SHP77 (cell line): ENCODE results near the gene MBP.

Experiments used
- DNase-seq, 2 experiments: peaks; one replicate each; lab custom pipeline; 2025; lab: John Stamatoyannopoulos, UW

The MBP gene

GRCh38 chr18:77047803-77048419 lies 84.7 kb downstream of the MBP start:
- DNase-seq = no peak

- DNase-seq = no peak
Measured at GRCh38 chr18:77046994-77047393, 85.6 kb downstream of the MBP start.

GRCh38 chr18:77046409-77046808 lies 86.2 kb downstream of the MBP start:
- DNase-seq = no peak

- DNase-seq = no peak
Measured at GRCh38 chr18:77045677-77046076, 86.9 kb downstream of the MBP start.

GRCh38 chr18:77044866-77045664 lies 87.5 kb downstream of the MBP start:
- no peak for DNase-seq

- no peak for DNase-seq
Measured at GRCh38 chr18:77043541-77044280, 88.9 kb downstream of the MBP start.

- no peak for DNase-seq
Measured at GRCh38 chr18:77042583-77042982, 90.0 kb downstream of the MBP start.

- DNase-seq = no peak
Measured at GRCh38 chr18:77039196-77040130, 93.1 kb downstream of the MBP start.

GRCh38 chr18:77038182-77038858 lies 94.3 kb downstream of the MBP start:
- no peak for DNase-seq

GRCh38 chr18:77037567-77037966 lies 95.0 kb downstream of the MBP start:
- no peak for DNase-seq

GRCh38 chr18:77035380-77036187 lies 97.0 kb downstream of the MBP start:
- DNase-seq = no peak

GRCh38 chr18:77033575-77033974 lies 99.0 kb downstream of the MBP start:
- DNase-seq = no peak

- DNase-seq = no peak
Measured at GRCh38 chr18:77032181-77032701, 100.3 kb downstream of the MBP start.

GRCh38 chr18:77031662-77032061 lies 100.9 kb downstream of the MBP start:
- no peak for DNase-seq

GRCh38 chr18:77030201-77030600 lies 102.4 kb downstream of the MBP start:
- no peak for DNase-seq

GRCh38 chr18:77025831-77026363 lies 106.7 kb downstream of the MBP start:
- no peak for DNase-seq

GRCh38 chr18:77025123-77025522 lies 107.5 kb downstream of the MBP start:
- DNase-seq = no peak

GRCh38 chr18:77024476-77024875 lies 108.1 kb downstream of the MBP start:
- DNase-seq = no peak

- no peak for DNase-seq
Measured at GRCh38 chr18:77023102-77023782, 109.3 kb downstream of the MBP start.
